ENCODE measurements around the gene CELF2. TPM values are rescaled to one million over a fixed set of nuclear protein-coding genes. Genes with fewer than 3 reads are reported as not detected.

CELF2 gene
- total and polyA plus RNA-seq, 2 donors from 2014 or later, result 1.7 to 39.2 TPM

DNA sequence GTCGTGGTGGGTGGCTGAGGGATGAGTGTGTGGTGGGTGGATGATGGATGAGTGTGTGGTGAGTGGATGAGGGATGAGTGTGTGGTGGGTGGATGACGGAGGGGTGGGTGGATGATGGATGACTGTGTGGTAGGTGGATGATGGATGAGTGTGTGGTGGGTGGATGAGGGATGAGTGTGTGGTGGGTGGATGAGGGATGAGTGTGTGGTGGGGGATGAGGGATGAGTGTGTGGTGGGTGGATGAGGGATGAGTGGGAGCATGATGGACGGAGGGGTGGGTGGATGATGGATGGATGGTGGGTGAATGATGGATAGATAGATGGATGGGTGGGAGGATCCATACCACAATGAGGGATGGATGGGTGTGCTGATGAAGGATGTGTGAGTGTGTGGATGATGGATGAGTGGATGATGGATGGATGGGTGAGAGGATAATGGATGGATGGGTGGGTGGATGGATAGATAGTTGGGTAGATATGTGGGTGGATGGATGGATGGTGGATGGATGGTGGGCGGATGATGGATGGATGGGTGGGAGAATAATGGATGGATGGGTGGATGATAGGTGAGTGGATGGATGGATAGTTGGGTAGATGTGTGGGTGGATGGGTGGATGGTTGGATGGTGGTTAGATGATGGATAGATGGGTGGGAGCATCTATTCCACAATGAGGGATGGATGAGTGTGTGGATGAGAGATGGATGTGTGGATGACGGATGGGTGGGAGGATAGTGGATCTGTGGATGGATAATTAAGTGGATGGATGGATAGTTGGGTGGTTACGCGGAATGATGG, 266.8 kb downstream of the CELF2 start:
- H3K27ac ChIP-seq (ENCODE audit: low read depth in 2 of 2, low read length in 2 of 2), result no peak overlapping the region
- H3K4me1 ChIP-seq (ENCODE audit: control insufficient read depth in 2 of 3, insufficient read depth in 2 of 3, low read depth in 1 of 3, low read length in 3 of 3), result no peaks in the 10 kb centered on the region
- H3K36me3 ChIP-seq (ENCODE audit: control insufficient read depth in 2 of 3, insufficient read depth in 3 of 3, low read length in 3 of 3), result no peaks in the 10 kb centered on the region
- FAIRE-seq (no peak), DNase-seq (no peak)
- H3K9ac ChIP-seq (ENCODE audit: low read length in 3 of 3), result no peak overlapping the region
- H3K9me3 ChIP-seq (ENCODE audit: control insufficient read depth in 2 of 3, insufficient read depth in 1 of 3, low read length in 3 of 3), result no peaks in the 10 kb centered on the region
- no peaks in the 10 kb centered on the region for H3K27me3 ChIP-seq (ENCODE audit: control insufficient read depth, insufficient read depth, low read length)
- no peak overlapping the region for H3K4me3 ChIP-seq (ENCODE audit: low read length in 3 of 3)
- TF ChIP-seq, protein P1, sequence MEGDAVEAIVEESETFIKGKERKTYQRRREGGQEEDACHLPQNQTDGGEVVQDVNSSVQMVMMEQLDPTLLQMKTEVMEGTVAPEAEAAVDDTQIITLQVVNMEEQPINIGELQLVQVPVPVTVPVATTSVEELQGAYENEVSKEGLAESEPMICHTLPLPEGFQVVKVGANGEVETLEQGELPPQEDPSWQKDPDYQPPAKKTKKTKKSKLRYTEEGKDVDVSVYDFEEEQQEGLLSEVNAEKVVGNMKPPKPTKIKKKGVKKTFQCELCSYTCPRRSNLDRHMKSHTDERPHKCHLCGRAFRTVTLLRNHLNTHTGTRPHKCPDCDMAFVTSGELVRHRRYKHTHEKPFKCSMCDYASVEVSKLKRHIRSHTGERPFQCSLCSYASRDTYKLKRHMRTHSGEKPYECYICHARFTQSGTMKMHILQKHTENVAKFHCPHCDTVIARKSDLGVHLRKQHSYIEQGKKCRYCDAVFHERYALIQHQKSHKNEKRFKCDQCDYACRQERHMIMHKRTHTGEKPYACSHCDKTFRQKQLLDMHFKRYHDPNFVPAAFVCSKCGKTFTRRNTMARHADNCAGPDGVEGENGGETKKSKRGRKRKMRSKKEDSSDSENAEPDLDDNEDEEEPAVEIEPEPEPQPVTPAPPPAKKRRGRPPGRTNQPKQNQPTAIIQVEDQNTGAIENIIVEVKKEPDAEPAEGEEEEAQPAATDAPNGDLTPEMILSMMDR (IDR thresholded peaks at IDR 0.05; ENCODE audit: borderline replicate concordance, extremely low read depth, insufficient read depth), result no peak
- intact Hi-C loops (cut with DNase I), result no loop called here

DNA sequence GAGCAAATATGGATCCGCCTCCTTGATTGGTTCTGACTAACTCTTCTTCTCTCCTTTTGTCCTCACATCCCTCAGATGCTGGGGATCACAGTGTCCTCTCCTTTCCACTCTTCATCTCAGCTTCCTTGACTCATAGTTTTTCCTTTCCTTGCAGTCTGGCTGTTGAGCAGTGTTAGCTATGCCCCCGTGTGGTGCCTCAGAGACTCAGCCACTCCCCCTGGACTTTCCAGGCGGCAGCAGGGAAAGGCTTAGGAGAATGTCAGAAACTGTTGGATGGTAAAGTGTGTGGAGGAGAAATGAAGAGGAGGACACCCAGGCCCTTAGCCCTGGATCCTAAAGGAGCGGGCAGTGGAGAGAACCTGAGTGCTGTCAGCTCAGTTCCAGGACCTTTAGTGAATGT, 267.5 kb downstream of the CELF2 start:
- TF ChIP-seq, protein P1 (IDR thresholded peaks at IDR 0.05; ENCODE audit: borderline replicate concordance, extremely low read depth, insufficient read depth), result no peak
- DNase-seq, result no peak
- FAIRE-seq, result no peak

DNA sequence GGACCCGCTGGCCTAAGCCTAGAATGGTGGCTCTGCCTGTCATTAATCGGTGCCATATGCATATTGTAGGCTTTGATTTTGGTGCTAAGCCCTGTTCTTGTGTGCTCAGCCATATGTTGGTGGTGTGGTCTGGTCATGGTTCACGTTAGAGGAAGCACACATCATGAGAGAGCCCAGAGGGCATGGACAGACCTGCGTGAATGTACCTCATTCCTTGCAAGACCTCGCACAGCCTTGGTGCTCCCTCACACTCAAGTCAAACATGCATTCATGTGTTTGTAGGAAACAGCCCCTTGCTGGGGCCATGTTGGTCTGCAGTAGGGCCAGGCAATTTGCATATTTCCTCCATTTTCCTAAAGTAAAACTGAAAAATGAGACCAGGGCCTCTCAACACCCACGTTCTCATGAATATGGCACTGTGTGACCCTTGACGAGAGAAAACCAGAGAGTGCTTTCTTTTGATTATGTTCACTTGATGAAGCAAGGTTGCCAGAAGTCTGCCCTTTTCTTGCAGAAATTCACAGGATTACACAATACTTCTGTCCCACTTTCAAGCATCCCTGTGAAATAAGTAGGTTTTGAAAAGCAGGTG, 268.7 kb downstream of the CELF2 start:
- no peak overlapping the region for H3K27ac ChIP-seq (ENCODE audit: low read depth in 2 of 2, low read length in 2 of 2)
- no peaks in the 10 kb centered on the region for H3K27me3 ChIP-seq (ENCODE audit: control insufficient read depth, insufficient read depth, low read length)
- H3K4me1 ChIP-seq (ENCODE audit: control insufficient read depth in 2 of 3, insufficient read depth in 2 of 3, low read depth in 1 of 3, low read length in 3 of 3), result no peaks in the 10 kb centered on the region
- no peak overlapping the region for H3K9ac ChIP-seq (ENCODE audit: low read length in 3 of 3)
- H3K36me3 ChIP-seq (ENCODE audit: control insufficient read depth in 2 of 3, insufficient read depth in 3 of 3, low read length in 3 of 3), result no peaks in the 10 kb centered on the region
- intact Hi-C loops (cut with DNase I), result no loop called here
- TF ChIP-seq, protein P1 (IDR thresholded peaks at IDR 0.05; ENCODE audit: borderline replicate concordance, extremely low read depth, insufficient read depth), result no peak
- no peak for DNase-seq
- no peak overlapping the region for H3K4me3 ChIP-seq (ENCODE audit: low read length in 3 of 3)
- no peak for FAIRE-seq
- H3K9me3 ChIP-seq (ENCODE audit: control insufficient read depth in 2 of 3, insufficient read depth in 1 of 3, low read length in 3 of 3), result no peaks in the 10 kb centered on the region

More for the DNA sequence above, 267.5 kb downstream of the CELF2 start:
- Histone ChIP-seq H3K4me3 (ENCODE audit: low read length in 3 of 3) (no peak overlapping the region), H3K9ac (ENCODE audit: low read length in 3 of 3) (no peak overlapping the region), H3K27ac (ENCODE audit: low read depth in 2 of 2, low read length in 2 of 2) (no peak overlapping the region), H3K4me1 (ENCODE audit: control insufficient read depth in 2 of 3, insufficient read depth in 2 of 3, low read depth in 1 of 3, low read length in 3 of 3) (no peaks in the 10 kb centered on the region), H3K27me3 (ENCODE audit: control insufficient read depth, insufficient read depth, low read length) (no peaks in the 10 kb centered on the region), H3K9me3 (ENCODE audit: control insufficient read depth in 2 of 3, insufficient read depth in 1 of 3, low read length in 3 of 3) (no peaks in the 10 kb centered on the region), H3K36me3 (ENCODE audit: control insufficient read depth in 2 of 3, insufficient read depth in 3 of 3, low read length in 3 of 3) (no peaks in the 10 kb centered on the region)
- intact Hi-C loops (cut with DNase I), result no loop called here

Measured in kidney (tissue), 14 donors.